ENCODE measurements around the gene MAP2. TPM values are rescaled to one million over a fixed set of nuclear protein-coding genes. Genes with fewer than 3 reads are reported as not detected.

Gene MAP2
- total RNA-seq, 4 donors from 2014 or later, result 73.8 to 211 (median 122) TPM

DNA sequence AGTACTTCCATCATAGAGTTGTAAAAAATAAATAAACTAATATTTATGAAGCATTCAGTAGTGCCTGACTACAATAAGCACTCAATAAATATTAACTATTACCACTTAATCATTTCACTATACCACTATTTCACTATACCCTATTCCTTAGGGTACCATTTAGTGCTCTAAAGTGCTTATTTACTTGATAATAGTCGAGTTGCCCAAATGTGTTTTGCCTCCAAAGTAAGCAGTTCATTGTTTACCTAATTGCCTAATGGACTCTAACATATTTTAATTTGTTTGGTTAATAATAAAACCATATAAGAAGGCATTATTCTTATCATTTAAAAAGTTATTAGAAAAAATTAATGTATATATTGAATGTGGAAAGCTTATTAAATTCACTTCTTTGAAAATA, 33.0 kb upstream of the MAP2 start:
- no peaks in the 10 kb centered on the region for H3K9me3 ChIP-seq
- intact Hi-C loops (cut with DNase I), result no loop called here
- no peaks in the 10 kb centered on the region for H3K27me3 ChIP-seq
- no peak overlapping the region for H3K4me3 ChIP-seq (replicated peaks in 1 of 3)
- H3K36me3 ChIP-seq, result no peaks in the 10 kb centered on the region
- no peaks in the 10 kb centered on the region for H3K4me1 ChIP-seq
- no peak overlapping the region for H3K27ac ChIP-seq
- DNase-seq, result no peak
- TF ChIP-seq POLR2A (IDR thresholded peaks at IDR 0.05), result no peak
- no peak for TF ChIP-seq CTCF (IDR thresholded peaks at IDR 0.05)
- WGBS, 2 donors, result 65 to 71% methylated on average over 1 of the region's 1 CpG

GRCh38 chr2:209391776-209392401, 32.0 kb upstream of the MAP2 start:
- 58 to 63% methylated on average over 3 of the region's 3 CpGs for WGBS, 2 donors
- Histone ChIP-seq H3K27ac (no peak overlapping the region), H3K4me1 (no peaks in the 10 kb centered on the region), H3K9me3 (no peaks in the 10 kb centered on the region), H3K4me3 (replicated peaks in 1 of 3) (no peak overlapping the region), H3K27me3 (no peaks in the 10 kb centered on the region), H3K36me3 (no peaks in the 10 kb centered on the region)
- TF ChIP-seq POLR2A (IDR thresholded peaks at IDR 0.05) (no peak), CTCF (IDR thresholded peaks at IDR 0.05) (no peak)
- intact Hi-C loops (cut with DNase I), result no loop called here
- no peak for DNase-seq

GRCh38 chr2:209395229-209395628, 28.6 kb upstream of the MAP2 start:
- no peak for TF ChIP-seq POLR2A (IDR thresholded peaks at IDR 0.05)
- no peak for TF ChIP-seq CTCF (IDR thresholded peaks at IDR 0.05)
- Histone ChIP-seq H3K4me3 (replicated peaks in 1 of 3) (no peak overlapping the region), H3K27ac (no peak overlapping the region), H3K36me3 (no peaks in the 10 kb centered on the region), H3K4me1 (no peaks in the 10 kb centered on the region), H3K27me3 (no peaks in the 10 kb centered on the region), H3K9me3 (no peaks in the 10 kb centered on the region)
- no peak for DNase-seq
- WGBS, 2 donors, result 91% methylated on average over 1 of the region's 1 CpG
- intact Hi-C loops (cut with DNase I), result no loop called here

GRCh38 chr2:209395652-209396051, 28.2 kb upstream of the MAP2 start:
- no peaks in the 10 kb centered on the region for H3K27me3 ChIP-seq
- H3K4me1 ChIP-seq, result no peaks in the 10 kb centered on the region
- no peak overlapping the region for H3K27ac ChIP-seq
- no peaks in the 10 kb centered on the region for H3K9me3 ChIP-seq
- H3K36me3 ChIP-seq, result no peaks in the 10 kb centered on the region
- H3K4me3 ChIP-seq (replicated peaks in 1 of 3), result no peak overlapping the region
- no peak for DNase-seq
- intact Hi-C loops (cut with DNase I), result no loop called here
- TF ChIP-seq CTCF (IDR thresholded peaks at IDR 0.05) (no peak), POLR2A (IDR thresholded peaks at IDR 0.05) (no peak)

GRCh38 chr2:209398463-209398862, 25.4 kb upstream of the MAP2 start:
- intact Hi-C loops (cut with DNase I), result no loop called here
- DNase-seq, result no peak
- no peak overlapping the region for H3K27ac ChIP-seq
- TF ChIP-seq CTCF (IDR thresholded peaks at IDR 0.05) (no peak), POLR2A (IDR thresholded peaks at IDR 0.05) (no peak)
- no peaks in the 10 kb centered on the region for H3K27me3 ChIP-seq
- 55 to 71% methylated on average over 2 of the region's 2 CpGs for WGBS, 2 donors
- no peaks in the 10 kb centered on the region for H3K4me1 ChIP-seq
- H3K9me3 ChIP-seq, result no peaks in the 10 kb centered on the region
- no peak overlapping the region for H3K4me3 ChIP-seq (replicated peaks in 1 of 3)
- H3K36me3 ChIP-seq, result no peaks in the 10 kb centered on the region
